ENCODE data around the gene RUNX2.

GRCh38 chr6:45469663-45470062 is 141.5 kb downstream of the RUNX2 start:
- no peak for TF ChIP-seq CTCF (IDR thresholded peaks at IDR 0.05)
- TF ChIP-seq POLR2A (IDR thresholded peaks at IDR 0.05), result no peak
- no peak for TF ChIP-seq POLR2AphosphoS5 (IDR thresholded peaks at IDR 0.05)

Measured in breast epithelium (tissue), 3 donors.